Measurements from ENCODE around the gene POU2F2. TPM values are rescaled to one million over a fixed set of nuclear protein-coding genes. Genes with fewer than 3 reads are reported as not detected.

Gene POU2F2
- total RNA-seq, 1 donor from 2014 or later, result 2.5 TPM

DNA sequence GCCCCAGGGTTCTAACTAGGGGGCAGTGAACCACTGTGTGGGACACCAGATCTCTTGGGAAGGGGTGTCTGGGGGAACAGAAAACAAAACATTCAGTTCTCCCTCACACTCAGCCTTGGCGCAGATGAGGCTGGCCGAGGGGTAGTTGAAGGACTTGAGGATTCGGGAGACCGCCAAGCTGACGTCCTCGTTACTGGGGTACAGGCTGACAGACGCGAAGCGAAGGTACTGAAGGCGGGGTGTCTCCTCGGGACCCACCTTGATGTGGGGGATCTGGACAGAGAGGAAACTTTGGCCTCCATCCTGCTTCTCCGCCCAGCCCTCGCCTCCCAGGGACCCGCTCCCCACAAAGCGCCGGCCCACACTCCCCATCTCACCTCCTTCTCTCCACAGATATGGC, 69.9 kb downstream of the POU2F2 start:
- H3K27me3 Mint-ChIP-seq (ENCODE audit: low read depth), result no peaks in the 10 kb centered on the region
- H3K4me3 Mint-ChIP-seq, result no peak overlapping the region
- no peak overlapping the region for H3K27ac Mint-ChIP-seq (ENCODE audit: unreplicated experiment)
- no peaks in the 10 kb centered on the region for H3K4me1 Mint-ChIP-seq
- TF ChIP-seq, protein P1, sequence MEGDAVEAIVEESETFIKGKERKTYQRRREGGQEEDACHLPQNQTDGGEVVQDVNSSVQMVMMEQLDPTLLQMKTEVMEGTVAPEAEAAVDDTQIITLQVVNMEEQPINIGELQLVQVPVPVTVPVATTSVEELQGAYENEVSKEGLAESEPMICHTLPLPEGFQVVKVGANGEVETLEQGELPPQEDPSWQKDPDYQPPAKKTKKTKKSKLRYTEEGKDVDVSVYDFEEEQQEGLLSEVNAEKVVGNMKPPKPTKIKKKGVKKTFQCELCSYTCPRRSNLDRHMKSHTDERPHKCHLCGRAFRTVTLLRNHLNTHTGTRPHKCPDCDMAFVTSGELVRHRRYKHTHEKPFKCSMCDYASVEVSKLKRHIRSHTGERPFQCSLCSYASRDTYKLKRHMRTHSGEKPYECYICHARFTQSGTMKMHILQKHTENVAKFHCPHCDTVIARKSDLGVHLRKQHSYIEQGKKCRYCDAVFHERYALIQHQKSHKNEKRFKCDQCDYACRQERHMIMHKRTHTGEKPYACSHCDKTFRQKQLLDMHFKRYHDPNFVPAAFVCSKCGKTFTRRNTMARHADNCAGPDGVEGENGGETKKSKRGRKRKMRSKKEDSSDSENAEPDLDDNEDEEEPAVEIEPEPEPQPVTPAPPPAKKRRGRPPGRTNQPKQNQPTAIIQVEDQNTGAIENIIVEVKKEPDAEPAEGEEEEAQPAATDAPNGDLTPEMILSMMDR (conservative IDR thresholded peaks at IDR 0.05), result no peak
- DNase-seq (ENCODE audit: low read depth, low spot score), result no peak
- no peaks in the 10 kb centered on the region for H3K36me3 Mint-ChIP-seq (ENCODE audit: low read depth)
- H3K9me3 Mint-ChIP-seq, result no peaks in the 10 kb centered on the region

GRCh38 chr19:42060117-42060516, 72.1 kb downstream of the POU2F2 start:
- H3K36me3 Mint-ChIP-seq (ENCODE audit: low read depth), result no peaks in the 10 kb centered on the region
- H3K4me3 Mint-ChIP-seq, result no peak overlapping the region
- H3K9me3 Mint-ChIP-seq, result no peaks in the 10 kb centered on the region
- H3K4me1 Mint-ChIP-seq, result no peaks in the 10 kb centered on the region
- H3K27me3 Mint-ChIP-seq (ENCODE audit: low read depth), result no peaks in the 10 kb centered on the region
- TF ChIP-seq, protein P1 (conservative IDR thresholded peaks at IDR 0.05), result no peak
- DNase-seq (ENCODE audit: low read depth, low spot score), result no peak
- peak overlapping the region; percentile 36 for H3K27ac Mint-ChIP-seq (ENCODE audit: unreplicated experiment)

- H3K36me3 Mint-ChIP-seq (ENCODE audit: low read depth), result no peaks in the 10 kb centered on the region
- TF ChIP-seq, protein P1 (conservative IDR thresholded peaks at IDR 0.05), result no peak
- no peaks in the 10 kb centered on the region for H3K9me3 Mint-ChIP-seq
- no peak for DNase-seq (ENCODE audit: low read depth, low spot score)
- H3K27me3 Mint-ChIP-seq (ENCODE audit: low read depth), result no peaks in the 10 kb centered on the region
- no peak overlapping the region for H3K27ac Mint-ChIP-seq (ENCODE audit: unreplicated experiment)
- no peaks in the 10 kb centered on the region for H3K4me1 Mint-ChIP-seq
- H3K4me3 Mint-ChIP-seq, result no peak overlapping the region
These were observed 73.0 kb downstream of the POU2F2 start for GRCh38 chr19:42059196-42059595.

DNA sequence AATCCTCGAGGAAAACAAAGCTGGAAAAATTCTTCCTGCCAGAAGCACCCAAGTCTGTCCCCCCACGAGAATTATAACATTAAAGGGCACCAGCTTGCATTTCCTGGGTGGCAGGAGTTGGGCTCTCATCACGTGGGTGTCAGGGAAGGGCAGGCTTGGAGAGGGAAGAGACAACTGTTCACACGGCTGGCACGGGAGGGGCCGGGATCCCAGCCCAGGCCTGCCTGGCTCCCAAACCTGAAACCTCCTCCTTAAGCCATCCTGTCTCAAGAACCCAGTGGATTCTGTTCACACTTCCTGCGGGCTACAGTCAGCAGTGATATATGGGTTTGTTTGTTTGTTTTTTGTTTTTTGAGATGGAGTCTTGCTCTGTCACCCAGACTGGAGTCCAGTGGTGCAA, 74.4 kb downstream of the POU2F2 start:
- Mint-ChIP-seq H3K36me3 (ENCODE audit: low read depth) (no peaks in the 10 kb centered on the region), H3K9me3 (no peaks in the 10 kb centered on the region), H3K4me1 (no peaks in the 10 kb centered on the region), H3K27me3 (ENCODE audit: low read depth) (no peaks in the 10 kb centered on the region), H3K4me3 (no peak overlapping the region), H3K27ac (ENCODE audit: unreplicated experiment) (no peak overlapping the region)
- TF ChIP-seq, protein P1 (conservative IDR thresholded peaks at IDR 0.05), result no peak
- no peak for DNase-seq (ENCODE audit: low read depth, low spot score)

GRCh38 chr19:42054205-42054604, 78.0 kb downstream of the POU2F2 start:
- H3K4me3 Mint-ChIP-seq, result no peak overlapping the region
- no peak for DNase-seq (ENCODE audit: low read depth, low spot score)
- TF ChIP-seq, protein P1 (conservative IDR thresholded peaks at IDR 0.05), result no peak
- no peaks in the 10 kb centered on the region for H3K36me3 Mint-ChIP-seq (ENCODE audit: low read depth)
- H3K4me1 Mint-ChIP-seq, result peaks cover 8% of the 10 kb centered on the region
- H3K9me3 Mint-ChIP-seq, result no peaks in the 10 kb centered on the region
- no peaks in the 10 kb centered on the region for H3K27me3 Mint-ChIP-seq (ENCODE audit: low read depth)
- no peak overlapping the region for H3K27ac Mint-ChIP-seq (ENCODE audit: unreplicated experiment)

Measured in neural crest cell (in vitro differentiated cells).